LoVo (cell line): ENCODE results near the gene NGEF.

ENCODE experiments used
- DNase-seq: peaks from one replicate; pipeline ENCODE4 v3.0.0-alpha.2; 2016; ENCODE audit warnings: low spot score

NGEF gene

GRCh38 chr2:233042549-233042948, 29.5 kb upstream of the NGEF start:
- no peak for DNase-seq

DNA sequence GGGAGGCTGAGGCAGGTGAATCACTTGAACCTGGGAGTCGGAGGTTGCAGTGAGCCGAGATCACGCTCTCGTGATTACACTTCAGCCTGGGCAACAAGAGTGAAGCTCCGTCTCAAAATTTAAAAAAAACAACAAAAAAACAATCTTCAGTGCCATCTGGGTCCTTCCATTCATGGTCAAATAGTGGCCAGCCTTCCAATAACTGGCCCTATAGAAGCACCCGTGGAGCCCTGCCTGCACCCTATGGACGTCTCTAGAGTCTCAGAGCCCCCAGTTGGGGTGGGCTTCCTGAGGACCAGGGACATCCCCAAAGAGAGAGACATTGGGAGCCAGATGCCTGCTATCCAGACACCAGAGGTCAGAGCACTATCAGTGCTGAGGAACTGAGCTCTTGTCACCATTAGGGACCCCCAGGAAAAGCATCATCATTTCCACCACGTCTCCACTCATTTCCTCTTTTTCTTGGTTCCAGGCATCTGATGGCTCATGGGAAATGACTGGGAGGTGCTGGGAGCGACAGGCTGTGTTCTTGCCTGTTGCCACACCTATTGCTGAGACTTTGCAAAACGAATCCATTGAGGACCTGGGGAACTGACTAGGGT, 28.8 kb upstream of the NGEF start:
- DNase-seq: no peak

DNA sequence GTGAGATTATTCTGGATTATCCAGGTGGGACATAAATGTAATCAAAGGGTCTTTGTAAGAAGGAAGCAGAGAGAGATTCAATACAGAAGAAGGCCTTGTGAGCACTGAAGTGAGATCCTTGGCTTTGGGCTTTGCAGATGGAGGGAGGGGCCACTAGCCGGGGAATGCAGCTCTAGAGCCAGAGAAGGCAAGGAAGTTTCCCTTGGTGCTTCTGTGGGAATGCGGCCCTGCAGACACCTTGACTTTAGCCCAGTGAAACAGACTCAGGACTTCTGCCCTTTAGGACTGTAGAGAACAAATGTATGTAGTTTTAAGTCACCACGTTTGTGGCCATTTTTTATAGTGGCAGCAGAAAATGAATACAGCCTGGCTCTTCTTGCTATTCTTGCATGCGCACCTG, 27.5 kb upstream of the NGEF start:
- DNase-seq: no peak

GRCh38 chr2:233039846-233040530, 26.9 kb upstream of the NGEF start:
- no peak for DNase-seq

DNA sequence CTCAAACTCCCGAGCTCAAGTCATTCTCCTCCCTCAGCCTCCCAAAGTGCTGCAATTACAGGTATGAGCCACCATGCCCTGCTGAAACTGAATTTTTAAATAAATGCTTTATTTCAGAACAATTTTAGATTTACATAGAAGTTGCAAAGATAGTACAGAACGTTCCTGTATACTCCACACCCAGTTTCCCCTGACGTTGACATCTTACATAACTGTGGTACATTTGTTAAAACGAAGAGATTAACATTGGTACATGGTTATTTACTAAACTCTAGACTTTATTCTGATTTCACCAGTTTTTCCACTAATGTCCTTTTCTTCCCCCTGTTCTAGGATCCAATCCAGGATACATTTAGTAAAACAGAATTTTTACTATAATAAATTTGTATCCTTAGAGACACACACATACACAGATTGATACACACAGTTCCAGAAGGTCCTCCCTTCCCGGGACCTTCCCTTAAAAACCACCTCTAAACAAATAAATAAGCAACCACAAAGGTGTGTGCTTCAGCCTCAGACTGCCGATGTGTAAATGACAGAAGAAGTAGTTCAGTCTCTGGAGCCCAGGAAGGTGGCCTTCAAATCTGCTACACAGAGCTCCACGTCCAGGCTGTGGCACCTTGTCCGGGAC, 26.3 kb upstream of the NGEF start:
- DNase-seq: no peak

GRCh38 chr2:233037078-233037477, 24.0 kb upstream of the NGEF start:
- DNase-seq: no peak

- no peak for DNase-seq
Observed at GRCh38 chr2:233036162-233036838, 23.2 kb upstream of the NGEF start.

DNA sequence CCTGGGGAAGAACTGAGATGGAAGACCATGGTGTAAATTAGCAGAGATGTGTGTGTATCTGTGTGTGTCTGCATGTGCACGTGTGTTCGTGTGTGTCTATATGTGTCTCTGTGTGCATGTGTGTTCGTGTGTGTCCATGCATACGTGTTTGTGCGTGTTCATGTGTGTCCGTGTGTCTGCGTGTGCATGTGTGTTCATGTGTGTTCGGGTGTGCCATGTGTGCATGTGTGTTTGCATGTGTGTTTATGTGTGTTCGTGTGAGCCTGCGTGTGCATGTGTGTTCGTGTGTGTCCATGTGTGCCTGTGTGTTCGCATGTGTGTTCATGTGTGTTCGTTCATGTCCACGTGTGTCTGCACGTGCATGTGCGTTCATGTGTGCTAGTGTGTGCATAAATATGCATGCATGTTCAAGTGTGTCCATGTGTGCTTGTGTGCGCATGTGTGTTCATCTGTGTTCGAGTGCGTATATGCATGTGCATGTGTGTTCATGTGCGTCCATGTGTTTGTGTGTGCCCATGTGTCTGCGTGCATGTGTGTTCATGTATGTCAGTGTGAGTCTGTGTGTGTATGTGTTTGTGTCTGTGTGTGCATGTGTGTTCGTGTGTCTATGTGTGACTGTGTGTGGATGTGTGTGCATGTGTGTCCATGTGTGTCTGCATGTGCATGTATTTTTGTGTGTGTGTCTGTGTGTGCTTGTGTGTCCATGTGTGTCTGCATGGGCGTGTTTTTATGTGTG, 22.5 kb upstream of the NGEF start:
- no peak for DNase-seq

GRCh38 chr2:233034091-233034882, 21.2 kb upstream of the NGEF start:
- DNase-seq: no peak

GRCh38 chr2:233033672-233034071, 20.6 kb upstream of the NGEF start:
- peak; percentile 29 for DNase-seq

DNA sequence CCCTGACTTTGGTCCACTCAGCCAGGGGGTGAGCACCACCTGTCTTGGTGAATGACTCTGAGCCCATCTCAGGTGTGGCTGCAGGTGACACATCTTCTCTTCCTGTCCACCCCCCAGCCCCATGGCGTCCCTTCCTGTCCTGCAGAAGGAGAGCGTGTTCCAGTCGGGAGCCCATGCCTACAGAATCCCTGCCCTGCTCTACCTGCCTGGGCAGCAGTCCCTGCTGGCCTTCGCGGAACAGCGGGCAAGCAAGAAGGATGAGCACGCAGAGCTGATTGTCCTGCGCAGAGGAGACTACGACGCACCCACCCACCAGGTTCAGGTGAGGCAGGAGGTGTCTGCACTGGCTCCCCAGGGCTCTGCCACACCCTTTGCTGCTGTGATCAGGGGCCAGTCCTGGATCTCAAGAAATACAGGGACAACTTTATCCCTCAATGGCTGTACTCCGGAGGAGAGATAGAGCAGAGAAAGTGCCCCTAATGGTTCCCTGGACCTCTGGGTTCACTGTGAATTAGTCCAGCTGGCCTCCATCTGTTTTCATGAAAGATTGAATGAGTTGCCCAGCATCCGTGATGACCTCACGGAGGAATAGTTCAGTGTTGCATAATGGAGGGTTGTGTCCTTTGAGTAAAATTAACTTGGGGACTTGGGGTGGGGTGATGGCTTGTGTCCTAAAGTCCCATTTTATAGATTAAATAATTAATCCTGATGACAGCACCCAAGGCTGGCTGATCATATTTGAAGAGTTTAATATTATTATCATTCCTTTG, 19.7 kb upstream of the NGEF start, which contains the start of gene NEU2:
Gene NEU2 (plus strand): TSS at position 122 of the 770 bp plus-strand sequence. CDS start 0 bp downstream, at position 122.
- no peak for DNase-seq

DNA sequence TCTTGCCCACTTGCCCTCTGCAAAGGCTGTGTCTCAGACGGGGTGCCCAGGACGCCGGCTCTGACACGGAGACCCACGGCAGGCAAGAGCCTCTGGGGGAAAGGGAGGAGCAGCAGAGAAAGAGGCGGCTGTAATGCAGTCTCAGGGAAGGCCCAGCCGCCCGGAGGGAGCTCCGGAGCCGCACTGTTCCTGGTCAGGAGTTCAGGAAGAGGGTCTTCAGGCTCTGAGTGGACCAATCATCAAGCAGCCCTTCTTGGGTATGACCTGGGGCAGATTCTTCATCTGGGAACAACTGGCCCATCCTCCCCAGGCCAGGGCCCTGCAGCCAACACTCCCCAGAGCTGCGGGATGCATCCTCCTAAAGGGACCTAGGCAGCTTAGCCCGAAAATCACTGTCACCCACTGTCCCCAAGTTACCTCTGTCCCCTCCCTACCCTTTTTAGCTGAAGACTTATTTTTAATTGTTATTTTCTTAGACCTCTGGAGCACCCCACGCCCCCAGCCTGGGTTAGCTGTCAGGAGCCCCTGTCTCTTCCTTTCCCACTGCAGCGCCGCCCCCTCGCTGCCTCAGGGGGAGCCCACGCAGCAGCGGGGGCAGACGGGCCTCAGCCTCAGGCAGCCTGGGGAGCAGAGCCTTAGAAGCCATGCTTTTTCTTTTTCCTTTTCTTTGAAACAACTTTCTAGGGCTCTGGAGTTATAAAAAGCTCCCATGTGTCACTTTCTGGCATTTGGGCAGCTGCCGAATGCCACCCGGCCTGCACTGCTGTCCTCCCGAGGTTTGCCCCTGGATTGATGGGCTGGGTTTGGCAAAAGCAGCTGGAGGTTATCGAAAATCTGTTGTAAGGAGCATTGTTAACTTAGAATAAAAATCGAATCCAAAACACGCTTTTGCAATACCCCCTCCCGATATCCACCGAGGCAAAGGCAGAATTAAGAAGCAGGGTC, 18.8 kb upstream of the NGEF start:
- no peak for DNase-seq

GRCh38 chr2:233029321-233029720, 16.3 kb upstream of the NGEF start:
- peak; percentile 51 for DNase-seq

DNA sequence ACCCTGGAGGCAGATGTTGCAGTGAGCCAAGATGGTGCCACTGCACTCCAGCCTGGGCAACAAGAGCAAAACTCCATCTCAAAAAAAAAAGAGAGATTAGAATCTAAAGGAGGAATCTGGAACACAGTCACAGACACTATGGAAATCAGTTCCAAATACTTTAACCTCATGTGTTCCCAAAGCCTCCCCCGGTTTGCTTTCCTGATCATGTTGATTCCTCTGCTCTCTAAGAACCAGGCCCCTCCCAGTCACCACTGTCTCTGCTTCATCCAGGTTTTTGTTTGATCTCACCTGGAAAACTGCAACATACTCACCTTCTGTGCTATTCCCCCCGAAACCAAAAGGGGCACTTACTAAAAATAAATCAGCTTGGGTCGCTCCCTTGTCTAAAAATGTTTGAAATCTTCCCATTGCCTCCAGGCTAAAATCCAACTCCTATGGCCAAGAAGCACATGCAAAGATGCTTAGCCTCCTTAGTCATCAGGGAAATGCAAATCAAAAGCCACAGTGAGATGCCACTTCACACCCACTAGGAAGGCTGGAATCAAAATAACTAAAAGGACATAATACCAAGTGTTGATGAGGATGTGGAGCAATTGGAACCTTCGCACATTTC, 13.2 kb upstream of the NGEF start:
- DNase-seq: peak; percentile 14

- no peak for DNase-seq
Observed at GRCh38 chr2:233025706-233026105, 12.7 kb upstream of the NGEF start.

DNA sequence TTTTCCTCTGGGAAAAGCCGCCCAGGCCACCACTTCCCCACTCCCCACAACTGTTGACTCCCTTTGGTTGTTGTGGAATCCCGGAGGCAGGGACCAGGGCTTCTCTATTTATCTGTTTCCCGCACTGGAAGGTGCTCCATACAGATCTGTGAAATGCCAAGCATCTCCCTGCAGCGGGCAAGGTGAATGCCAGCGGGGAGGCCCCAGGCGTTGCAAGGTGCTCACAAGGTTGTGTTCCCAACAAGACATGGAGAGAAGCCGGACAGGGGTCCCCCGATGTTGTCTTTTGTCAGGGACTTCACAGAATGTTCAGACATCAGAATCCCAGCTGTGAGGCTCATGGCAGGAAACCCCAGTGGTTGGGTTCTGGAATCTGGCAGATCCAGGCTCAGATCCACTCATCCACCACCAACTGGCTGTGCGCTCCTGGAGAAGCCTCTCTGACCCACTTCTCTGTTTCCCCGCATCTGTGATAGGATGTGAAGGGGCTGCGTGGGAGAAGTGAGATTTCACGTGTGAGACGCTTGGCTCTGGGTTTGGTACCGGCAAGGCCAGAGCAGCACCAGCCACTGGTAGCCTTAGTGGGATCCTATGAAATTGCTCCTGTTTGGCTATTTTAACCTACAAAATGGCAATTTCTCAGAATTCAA, 10.8 kb upstream of the NGEF start:
- DNase-seq: no peak

GRCh38 chr2:233023007-233023760, 10.1 kb upstream of the NGEF start:
- DNase-seq: no peak

DNA sequence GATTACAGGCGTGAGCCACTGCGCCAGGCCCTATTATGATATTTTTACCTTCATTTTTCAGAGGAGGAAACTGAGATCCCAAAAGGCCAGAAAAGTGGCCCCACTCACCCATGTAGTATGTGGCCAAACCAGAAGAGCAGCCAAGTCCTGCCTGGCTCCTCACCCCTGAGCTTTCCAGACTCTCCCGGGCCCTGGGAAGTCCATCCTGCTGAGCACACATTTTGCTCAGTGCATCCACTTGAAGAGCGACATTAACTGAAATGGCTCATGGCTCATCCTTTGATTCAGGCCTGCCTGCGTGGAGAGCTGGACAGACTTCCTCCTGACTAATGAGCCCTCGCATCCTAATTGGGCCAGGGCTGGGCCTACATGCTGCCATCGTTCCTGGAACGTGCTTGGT, 9.5 kb upstream of the NGEF start:
- DNase-seq: no peak
